Peyer's patch (tissue), 4 donors: Measurements from ENCODE around the gene CRACDL.

Source experiments
- POLR2A ChIP-seq, 2 donors: fragments of 450-650 bp; IDR thresholded peaks; one replicate each; pipeline ENCODE4 v1.5.1; 2017; ENCODE audit warnings: antibody characterized with exemption in 2 of 2, mild to moderate bottlenecking in 2 of 2, moderate library complexity in 2 of 2
- TF ChIP-seq, protein P1 (sequence below), 6 experiments: fragments of 450-650 bp in 4 of 6; fragments of 200-600 bp in 2 of 6; sonication (generic) in 1 of 6; IDR thresholded peaks; one replicate each; pipeline ENCODE4 v1.5.1; 2017 to 2019; ENCODE audit warnings: antibody characterized with exemption in 6 of 6, mild to moderate bottlenecking in 3 of 6, moderate library complexity in 1 of 6

DNA sequence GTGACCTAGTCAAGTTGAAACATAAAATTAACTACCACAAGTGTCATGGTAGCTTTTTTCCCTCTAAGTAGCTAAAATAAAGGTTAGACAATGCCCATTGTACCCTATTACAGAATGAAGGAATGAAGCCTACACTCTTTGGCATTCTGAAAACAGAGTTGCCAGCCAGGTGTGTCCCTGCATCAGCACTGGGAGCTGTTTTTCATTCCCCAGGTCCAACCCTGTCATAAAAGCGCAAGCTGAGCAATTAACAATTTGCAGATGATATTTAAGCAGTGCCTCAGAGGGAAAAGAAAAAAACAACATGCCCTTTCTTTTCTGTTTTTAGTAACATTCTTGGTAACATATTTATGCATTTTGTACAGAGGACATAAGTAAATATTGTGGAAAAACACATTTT is 158.3 kb downstream of the CRACDL start:
- TF ChIP-seq, protein P1, sequence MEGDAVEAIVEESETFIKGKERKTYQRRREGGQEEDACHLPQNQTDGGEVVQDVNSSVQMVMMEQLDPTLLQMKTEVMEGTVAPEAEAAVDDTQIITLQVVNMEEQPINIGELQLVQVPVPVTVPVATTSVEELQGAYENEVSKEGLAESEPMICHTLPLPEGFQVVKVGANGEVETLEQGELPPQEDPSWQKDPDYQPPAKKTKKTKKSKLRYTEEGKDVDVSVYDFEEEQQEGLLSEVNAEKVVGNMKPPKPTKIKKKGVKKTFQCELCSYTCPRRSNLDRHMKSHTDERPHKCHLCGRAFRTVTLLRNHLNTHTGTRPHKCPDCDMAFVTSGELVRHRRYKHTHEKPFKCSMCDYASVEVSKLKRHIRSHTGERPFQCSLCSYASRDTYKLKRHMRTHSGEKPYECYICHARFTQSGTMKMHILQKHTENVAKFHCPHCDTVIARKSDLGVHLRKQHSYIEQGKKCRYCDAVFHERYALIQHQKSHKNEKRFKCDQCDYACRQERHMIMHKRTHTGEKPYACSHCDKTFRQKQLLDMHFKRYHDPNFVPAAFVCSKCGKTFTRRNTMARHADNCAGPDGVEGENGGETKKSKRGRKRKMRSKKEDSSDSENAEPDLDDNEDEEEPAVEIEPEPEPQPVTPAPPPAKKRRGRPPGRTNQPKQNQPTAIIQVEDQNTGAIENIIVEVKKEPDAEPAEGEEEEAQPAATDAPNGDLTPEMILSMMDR (IDR thresholded peaks at IDR 0.05), result no peak
- no peak for TF ChIP-seq POLR2A (IDR thresholded peaks at IDR 0.05)
